Measurements from ENCODE around the gene ZNF711. TPM values are rescaled to one million over a fixed set of nuclear protein-coding genes. Genes with fewer than 3 reads are reported as not detected.
"Not testable (repeated sequence)": the region's sequence is repeated elsewhere in the genome, so short reads cannot be mapped to it uniquely, and the experiment has no call there.

ZNF711 gene
- 10 to 100 TPM; 75.5 to 90.4 (median 82.8) TPM for polyA plus RNA-seq (ENCODE audit: insufficient read length in 3 of 3)

DNA sequence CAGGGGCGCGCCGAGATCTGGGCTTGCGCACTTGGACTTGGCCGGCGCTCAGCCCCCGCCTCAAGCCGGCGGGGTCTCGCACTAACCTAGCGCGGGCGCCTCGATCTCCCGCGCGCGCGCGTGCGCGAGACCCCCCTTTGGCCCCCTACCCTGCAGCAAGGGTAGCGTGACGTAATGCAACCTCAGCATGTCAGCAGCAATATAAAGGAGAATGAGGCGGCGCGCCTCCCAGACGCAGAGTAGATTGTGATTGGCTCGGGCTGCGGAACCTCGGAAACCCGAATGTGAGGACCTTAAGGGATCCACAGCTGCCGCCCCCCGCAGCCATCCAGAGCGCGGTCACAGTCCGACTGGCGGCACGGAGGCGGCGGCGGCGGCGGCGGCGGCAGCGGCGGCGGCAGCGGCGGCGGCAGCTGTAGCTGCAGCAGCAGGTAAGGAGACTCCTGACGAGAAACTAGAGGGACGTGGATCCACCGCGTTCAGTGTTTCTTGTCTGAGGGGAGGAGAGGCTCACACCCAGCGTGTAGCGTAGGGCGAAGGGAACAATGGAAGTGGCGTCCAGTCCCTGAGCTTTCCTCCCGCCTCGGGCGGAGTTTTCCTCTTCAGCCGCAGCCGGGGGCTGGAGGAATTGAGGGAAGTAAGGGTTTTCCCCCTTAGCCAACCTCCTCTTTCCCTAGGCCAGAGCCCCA lies at the start of gene ZNF711, which contains the start of gene SATL1:
TSS of gene ZNF711 (plus strand) at position 231 of the 689 bp plus-strand sequence. CDS start 3,582 bp downstream, outside the sequence.
TSS of gene SATL1 (minus strand) at position 19 of the 689 bp plus-strand sequence. CDS start 134,811 bp downstream, outside the sequence.
- peak; percentile 75 to 80 (median 76) for DNase-seq (ENCODE audit: low read depth in 3 of 3, low spot score in 2 of 3)

DNA sequence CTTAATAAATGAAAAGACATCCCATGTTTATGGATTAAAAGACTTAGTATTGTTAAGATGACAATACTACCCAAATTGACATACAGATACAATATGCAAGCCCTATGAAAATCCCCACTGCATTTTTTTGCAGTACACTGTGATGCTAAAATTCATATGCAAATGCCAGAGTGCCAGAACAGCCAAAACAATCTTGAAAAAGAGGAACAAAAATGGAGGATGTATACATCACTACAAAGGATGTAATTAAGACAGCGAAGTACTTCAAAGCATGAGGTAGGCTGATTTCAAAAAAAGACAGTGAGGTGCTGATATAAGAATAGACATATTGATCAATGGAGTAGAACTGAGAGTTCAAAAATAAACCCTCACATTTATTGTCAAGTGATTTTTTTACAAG lies 47.5 kb upstream of the ZNF711 start:
- no peak for DNase-seq (ENCODE audit: low read depth in 3 of 3, low spot score in 2 of 3)

- no peak for DNase-seq (ENCODE audit: low read depth in 3 of 3, low spot score in 2 of 3)
These were observed 40.3 kb upstream of the ZNF711 start for GRCh38 chrX:85203461-85203970.

DNA sequence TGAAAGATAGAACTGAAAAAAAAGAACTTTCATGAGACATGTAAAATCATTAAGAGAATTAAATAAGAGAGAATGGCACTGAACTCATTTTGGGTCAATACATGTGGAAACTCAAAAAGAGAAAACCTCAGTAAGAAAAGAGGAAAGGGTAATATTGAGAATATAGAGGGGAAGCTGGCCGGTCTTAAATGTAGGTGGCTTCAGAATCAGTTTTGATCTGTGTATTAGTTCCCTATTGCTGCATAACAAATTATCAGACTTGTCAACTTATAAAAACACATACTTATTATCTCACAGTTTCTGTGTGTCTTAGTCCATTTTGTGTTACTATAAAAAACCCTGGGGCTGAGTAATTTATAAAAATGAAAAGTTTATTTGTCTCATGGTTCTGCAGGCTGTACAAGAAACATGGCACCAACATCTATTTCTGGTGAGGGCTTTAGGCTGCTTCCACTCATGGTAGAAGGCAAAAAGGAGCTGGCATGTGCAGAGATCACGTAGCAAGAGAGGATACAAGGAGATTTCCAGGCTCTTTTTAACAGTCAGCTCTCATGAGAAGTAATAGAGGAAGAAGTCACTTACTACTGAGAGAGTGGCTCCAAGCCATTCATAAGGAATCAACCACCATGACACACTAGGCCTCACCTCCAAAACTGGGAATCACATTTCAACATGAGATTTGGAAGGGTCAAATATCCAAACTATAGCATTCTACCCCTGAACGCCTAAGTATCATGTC lies 29.8 kb upstream of the ZNF711 start:
- no peak for DNase-seq (ENCODE audit: low read depth in 3 of 3, low spot score in 2 of 3)

GRCh38 chrX:85215946-85216345 lies 27.8 kb upstream of the ZNF711 start:
- no peak for DNase-seq (ENCODE audit: low read depth in 3 of 3, low spot score in 2 of 3)

DNA sequence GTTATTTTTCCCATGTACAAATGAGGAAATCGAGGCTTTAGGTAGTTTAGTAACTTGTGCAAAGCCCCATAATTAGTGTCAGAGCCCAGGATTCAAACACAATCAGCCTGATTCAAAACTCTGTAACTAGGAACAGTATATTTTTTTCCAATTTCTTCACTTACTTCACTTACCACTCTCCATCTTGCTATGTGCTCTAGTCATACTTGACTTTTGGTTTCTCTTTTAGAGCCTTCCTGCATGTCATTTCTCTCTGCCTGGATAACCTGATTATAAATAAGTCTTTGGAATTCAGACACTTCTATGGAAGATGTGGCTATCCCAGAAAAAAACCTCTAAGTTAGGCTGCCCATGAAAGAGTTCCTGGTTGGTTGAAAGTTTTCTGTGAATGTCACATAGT lies 22.4 kb upstream of the ZNF711 start:
- no peak for DNase-seq (ENCODE audit: low read depth in 3 of 3, low spot score in 2 of 3)

GRCh38 chrX:85223359-85223758 lies 20.4 kb upstream of the ZNF711 start:
- no peak for DNase-seq (ENCODE audit: low read depth in 3 of 3, low spot score in 2 of 3)

DNA sequence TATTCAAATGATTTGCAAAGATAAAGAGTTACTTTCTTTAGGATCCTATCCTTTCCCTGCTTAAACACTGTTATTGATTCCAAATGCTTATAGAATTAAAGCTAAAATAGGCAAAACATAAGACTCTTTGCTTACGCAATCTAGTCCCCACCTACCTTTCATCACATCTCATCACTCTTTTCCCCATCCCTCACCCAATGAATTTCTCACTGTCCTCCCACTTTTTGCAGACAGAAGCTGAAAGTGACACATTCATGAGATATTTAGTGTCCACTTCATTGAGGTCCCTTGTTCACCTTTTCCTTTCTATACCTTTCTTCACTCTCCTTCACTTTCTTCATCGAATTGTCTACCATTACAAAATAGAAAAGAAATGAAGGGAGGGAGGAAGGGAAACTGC lies 636 bp upstream of the ZNF711 start:
- peak in 2 of 3 donors; percentile 2 to 3 for DNase-seq (ENCODE audit: low read depth in 3 of 3, low spot score in 2 of 3)

- DNase-seq (ENCODE audit: low read depth in 3 of 3, low spot score in 2 of 3) = peak; percentile 27 to 31 (median 30)
These were observed 840 bp downstream of the ZNF711 start for GRCh38 chrX:85244450-85245211.

- not testable (repeated sequence) for DNase-seq (ENCODE audit: low read depth in 3 of 3, low spot score in 2 of 3)
These were observed 41.5 kb downstream of the ZNF711 start for GRCh38 chrX:85285286-85285685.

DNA sequence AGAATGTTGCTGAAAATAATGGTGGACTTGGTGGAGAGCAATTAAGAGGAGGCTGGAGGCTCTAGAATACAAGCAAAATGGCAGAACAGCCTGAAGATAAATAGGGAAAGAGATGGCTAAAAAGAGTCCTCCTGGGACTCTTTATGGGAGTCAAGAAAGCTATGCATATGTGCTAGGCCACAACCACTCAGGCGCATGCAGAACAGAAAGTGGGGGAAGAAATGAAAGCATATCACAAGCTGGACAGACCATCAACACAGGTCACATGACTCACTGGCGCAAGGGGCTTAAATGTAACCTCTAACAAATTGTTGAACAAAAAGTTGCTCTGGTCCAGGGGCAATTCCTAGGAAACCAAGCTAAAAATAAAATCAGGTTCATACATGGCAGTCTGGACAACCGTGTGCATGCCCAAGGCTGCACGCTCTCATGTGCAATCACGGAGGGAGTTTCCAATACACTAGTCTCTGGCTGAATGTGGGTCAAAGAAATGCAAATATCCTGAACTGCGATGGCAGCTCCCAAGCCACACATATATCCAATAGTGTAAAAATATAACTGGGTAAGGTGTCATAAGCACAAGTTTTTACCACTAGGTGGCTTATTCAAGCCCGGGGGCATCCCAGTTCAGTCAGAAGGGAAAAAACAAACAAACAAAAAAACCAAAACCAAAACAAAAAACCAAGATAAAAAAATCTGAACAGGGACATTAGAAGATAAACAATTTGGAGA lies 45.4 kb downstream of the ZNF711 start:
- no peak for DNase-seq (ENCODE audit: low read depth in 3 of 3, low spot score in 2 of 3)

GRCh38 chrX:85303544-85303943 lies 59.8 kb downstream of the ZNF711 start:
- no peak for DNase-seq (ENCODE audit: low read depth in 3 of 3, low spot score in 2 of 3)

GRCh38 chrX:85309717-85310116 lies 65.9 kb downstream of the ZNF711 start:
- no peak for DNase-seq (ENCODE audit: low read depth in 3 of 3, low spot score in 2 of 3)

DNA sequence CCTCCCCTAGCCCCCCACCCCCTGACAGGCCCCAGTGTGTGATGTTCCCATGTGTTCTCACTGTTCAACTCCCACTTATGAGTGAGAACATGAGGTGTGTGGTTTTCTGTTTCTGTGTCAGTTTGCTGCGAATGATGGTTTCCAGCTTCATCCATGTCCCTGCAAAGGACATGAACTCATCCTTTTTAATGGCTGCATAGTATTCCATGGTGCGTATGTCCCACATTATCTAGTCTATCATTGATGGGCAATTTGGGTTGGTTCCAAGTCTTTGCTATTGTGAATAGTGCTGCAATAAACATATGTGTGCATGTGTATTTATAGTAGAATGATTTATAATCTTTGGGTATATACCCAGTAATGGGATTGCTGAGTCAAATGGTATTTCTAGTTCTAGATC lies 67.6 kb downstream of the ZNF711 start:
- DNase-seq (ENCODE audit: low read depth in 3 of 3, low spot score in 2 of 3) = not testable (repeated sequence)

Other genes starting within 250 kb of the ZNF711 start
- gene APOOL, start 240.1 kb upstream of the ZNF711 start, polyA plus RNA-seq (ENCODE audit: insufficient read length in 3 of 3) = 10 to 100 TPM; 21.2 to 23.8 (median 21.5) TPM
- under 1 TPM; 0.40 to 0.65 (median 0.60) TPM for gene SATL1, start 212 bp upstream of the ZNF711 start, polyA plus RNA-seq (ENCODE audit: insufficient read length in 3 of 3)
- under 1 TPM; 0.08 to 0.44 (median 0.33) TPM for gene POF1B, start 135.7 kb downstream of the ZNF711 start, polyA plus RNA-seq (ENCODE audit: insufficient read length in 3 of 3)